ENCODE data around the gene ZSWIM2. TPM values are rescaled to one million over a fixed set of nuclear protein-coding genes. Genes with fewer than 3 reads are reported as not detected.
"Not testable (repeated sequence)": the region's sequence is repeated elsewhere in the genome, so short reads cannot be mapped to it uniquely, and the experiment has no call there.

The ZSWIM2 gene
- polyA plus RNA-seq, 1 donor from 2014 or later, result not detected

GRCh38 chr2:186806591-186806990, 42.4 kb downstream of the ZSWIM2 start:
- Histone ChIP-seq H4K20me1 (ENCODE audit: insufficient read depth) (no peaks in the 10 kb centered on the region), H3K4me3 (ENCODE audit: low read length) (no peak overlapping the region), H3F3A (ENCODE audit: insufficient read depth, low read length, poor library complexity, severe bottlenecking) (no peaks in the 10 kb centered on the region), H3K9me3 (ENCODE audit: low read length) (no peaks in the 10 kb centered on the region), H3K27ac (ENCODE audit: low read length) (no peak overlapping the region), H3K79me2 (replicated peaks; ENCODE audit: insufficient read depth, low read length) (no peaks in the 10 kb centered on the region), H3K9me2 (ENCODE audit: insufficient read depth, low read length) (no peaks in the 10 kb centered on the region), H3K36me3 (ENCODE audit: insufficient read depth, low read length) (no peaks in the 10 kb centered on the region), H3K9ac (ENCODE audit: low read length) (no peak overlapping the region), H2AFZ (ENCODE audit: low read depth, low read length) (no peak overlapping the region), H3K27me3 (ENCODE audit: insufficient read depth, low read depth, low read length) (no peaks in the 10 kb centered on the region), H3K4me2 (ENCODE audit: low read length) (no peak overlapping the region)
- no peak for TF ChIP-seq RAD21 (conservative IDR thresholded peaks at IDR 0.05)
- TF ChIP-seq MXI1 (conservative IDR thresholded peaks at IDR 0.05; ENCODE audit: poor library complexity, severe bottlenecking), result no peak
- TF ChIP-seq POLR2AphosphoS5 (IDR thresholded peaks at IDR 0.05), result no peak
- no peak for TF ChIP-seq SMC3 (conservative IDR thresholded peaks at IDR 0.05; ENCODE audit: poor library complexity)
- no peak for TF ChIP-seq CTCF (IDR thresholded peaks at IDR 0.05; ENCODE audit: poor library complexity, severe bottlenecking)
- no peak for TF ChIP-seq EZH2 (IDR thresholded peaks at IDR 0.05; ENCODE audit: borderline replicate concordance, insufficient read depth, low read length, poor library complexity, severe bottlenecking)
- no peak for TF ChIP-seq TAF1 (IDR thresholded peaks at IDR 0.05; ENCODE audit: low read depth)
- no peak for TF ChIP-seq REST (IDR thresholded peaks at IDR 0.05; ENCODE audit: borderline replicate concordance)
- TF ChIP-seq EP300 (conservative IDR thresholded peaks at IDR 0.05; ENCODE audit: poor library complexity, severe bottlenecking), result no peak

GRCh38 chr2:186798604-186799003, 50.4 kb downstream of the ZSWIM2 start:
- H3K4me2 ChIP-seq (ENCODE audit: low read length); H4K20me1 ChIP-seq (ENCODE audit: insufficient read depth); H3K36me3 ChIP-seq (ENCODE audit: insufficient read depth, low read length); H3K9me3 ChIP-seq (ENCODE audit: low read length); H3F3A ChIP-seq (ENCODE audit: insufficient read depth, low read length, poor library complexity, severe bottlenecking); H2AFZ ChIP-seq (ENCODE audit: low read depth, low read length); H3K27me3 ChIP-seq (ENCODE audit: insufficient read depth, low read depth, low read length); H3K9me2 ChIP-seq (ENCODE audit: insufficient read depth, low read length); H3K4me3 ChIP-seq (ENCODE audit: low read length); H3K9ac ChIP-seq (ENCODE audit: low read length); H3K79me2 ChIP-seq (replicated peaks; ENCODE audit: insufficient read depth, low read length); H3K27ac ChIP-seq (ENCODE audit: low read length): not testable (repeated sequence)

GRCh38 chr2:186784930-186785329, 64.0 kb downstream of the ZSWIM2 start:
- no peak overlapping the region for H3K4me3 ChIP-seq (ENCODE audit: low read length)

More at GRCh38 chr2:186784930-186785329, 64.0 kb downstream of the ZSWIM2 start:
- Histone ChIP-seq H3K27me3 (ENCODE audit: insufficient read depth, low read depth, low read length) (no peaks in the 10 kb centered on the region), H3K27ac (ENCODE audit: low read length) (no peak overlapping the region), H3K36me3 (ENCODE audit: insufficient read depth, low read length) (no peaks in the 10 kb centered on the region), H3K4me2 (ENCODE audit: low read length) (no peak overlapping the region), H3K9me2 (ENCODE audit: insufficient read depth, low read length) (no peaks in the 10 kb centered on the region), H3K9ac (ENCODE audit: low read length) (no peak overlapping the region), H3F3A (ENCODE audit: insufficient read depth, low read length, poor library complexity, severe bottlenecking) (no peaks in the 10 kb centered on the region), H3K79me2 (replicated peaks; ENCODE audit: insufficient read depth, low read length) (no peaks in the 10 kb centered on the region), H3K9me3 (ENCODE audit: low read length) (no peaks in the 10 kb centered on the region), H2AFZ (ENCODE audit: low read depth, low read length) (no peak overlapping the region), H4K20me1 (ENCODE audit: insufficient read depth) (no peaks in the 10 kb centered on the region)
- no peak for TF ChIP-seq EZH2 (IDR thresholded peaks at IDR 0.05; ENCODE audit: borderline replicate concordance, insufficient read depth, low read length, poor library complexity, severe bottlenecking)
- no peak for TF ChIP-seq EP300 (conservative IDR thresholded peaks at IDR 0.05; ENCODE audit: poor library complexity, severe bottlenecking)
- no peak for TF ChIP-seq SMC3 (conservative IDR thresholded peaks at IDR 0.05; ENCODE audit: poor library complexity)
- TF ChIP-seq POLR2AphosphoS5 (IDR thresholded peaks at IDR 0.05), result no peak
- no peak for TF ChIP-seq REST (IDR thresholded peaks at IDR 0.05; ENCODE audit: borderline replicate concordance)
- no peak for TF ChIP-seq MXI1 (conservative IDR thresholded peaks at IDR 0.05; ENCODE audit: poor library complexity, severe bottlenecking)
